ENCODE data around the gene TAOK3. TPM values are rescaled to one million over a fixed set of nuclear protein-coding genes. Genes with fewer than 3 reads are reported as not detected.

TAOK3 gene
- total and polyA plus RNA-seq, 12 donors: 8.4 to 29.8 (median 21.2) TPM

DNA sequence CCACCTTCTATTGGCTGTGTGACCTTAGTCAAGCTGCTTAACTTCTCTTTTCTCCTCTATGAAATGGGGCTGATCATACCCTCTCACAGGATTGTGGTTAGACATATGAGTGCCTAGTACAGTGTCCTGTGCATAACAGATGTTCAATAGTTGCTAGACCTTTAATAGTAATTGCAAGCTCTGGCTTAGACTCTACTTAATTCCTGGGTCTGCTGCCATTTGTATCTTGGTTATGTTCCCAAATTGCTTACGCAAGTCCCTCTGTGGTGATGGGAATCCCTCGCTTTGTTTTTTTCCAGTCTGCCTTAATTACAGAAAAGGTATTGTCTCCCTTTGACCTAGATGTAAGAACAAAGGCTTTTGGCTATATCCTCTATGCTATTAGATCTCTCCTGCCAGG lies 18.7 kb upstream of the TAOK3 start:
- TF ChIP-seq, protein P1, sequence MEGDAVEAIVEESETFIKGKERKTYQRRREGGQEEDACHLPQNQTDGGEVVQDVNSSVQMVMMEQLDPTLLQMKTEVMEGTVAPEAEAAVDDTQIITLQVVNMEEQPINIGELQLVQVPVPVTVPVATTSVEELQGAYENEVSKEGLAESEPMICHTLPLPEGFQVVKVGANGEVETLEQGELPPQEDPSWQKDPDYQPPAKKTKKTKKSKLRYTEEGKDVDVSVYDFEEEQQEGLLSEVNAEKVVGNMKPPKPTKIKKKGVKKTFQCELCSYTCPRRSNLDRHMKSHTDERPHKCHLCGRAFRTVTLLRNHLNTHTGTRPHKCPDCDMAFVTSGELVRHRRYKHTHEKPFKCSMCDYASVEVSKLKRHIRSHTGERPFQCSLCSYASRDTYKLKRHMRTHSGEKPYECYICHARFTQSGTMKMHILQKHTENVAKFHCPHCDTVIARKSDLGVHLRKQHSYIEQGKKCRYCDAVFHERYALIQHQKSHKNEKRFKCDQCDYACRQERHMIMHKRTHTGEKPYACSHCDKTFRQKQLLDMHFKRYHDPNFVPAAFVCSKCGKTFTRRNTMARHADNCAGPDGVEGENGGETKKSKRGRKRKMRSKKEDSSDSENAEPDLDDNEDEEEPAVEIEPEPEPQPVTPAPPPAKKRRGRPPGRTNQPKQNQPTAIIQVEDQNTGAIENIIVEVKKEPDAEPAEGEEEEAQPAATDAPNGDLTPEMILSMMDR (IDR thresholded peaks at IDR 0.05): no peak

GRCh38 chr12:118377884-118378470 lies 5.3 kb upstream of the TAOK3 start:
- Histone ChIP-seq H3K27me3 (no peaks in the 10 kb centered on the region), H3K4me3 (peak overlapping the region in 9 of 10 donors; percentile 85 to 100 (median 97)), H3K36me3 (peaks cover 0 to 46% (median 24%) of the 10 kb centered on the region in 9 donors), H3K27ac (peak overlapping the region in 6 of 10 donors; percentile 91 to 100 (median 98)), H3K4me1 (peaks cover 0 to 44% (median 39%) of the 10 kb centered on the region in 9 donors), H3K9me3 (no peaks in the 10 kb centered on the region)
- TF ChIP-seq, protein P1 (IDR thresholded peaks at IDR 0.05): peak in 8 of 9 donors; percentile 91 to 99 (median 96)
- peak; percentile 53 to 62 for DNase-seq
- 36% methylated on average over 8 of the region's 8 CpGs for WGBS, 2 donors
- ATAC-seq: no peak
- intact Hi-C loops (cut with DNase I): loop anchor here (2.0 to 10.0 kb wide), 10 partner anchors 73 to 503 kb away; partner anchors contain the start of gene WSB2 (in 1 of the 10)

More for the DNA sequence above, 18.7 kb upstream of the TAOK3 start:
- no peaks in the 10 kb centered on the region for H3K27me3 ChIP-seq
- 85 to 89% methylated on average over 2 of the region's 2 CpGs for WGBS, 2 donors
- H3K4me3 ChIP-seq: no peak overlapping the region
- no peak overlapping the region for H3K27ac ChIP-seq
- ATAC-seq: peak in 1 of 8 donors; percentile 58
- peaks cover 0 to 100% (median 55%) of the 10 kb centered on the region in 9 donors for H3K36me3 ChIP-seq
- no peak for DNase-seq
- H3K4me1 ChIP-seq: peaks cover 0 to 12% (median 0%) of the 10 kb centered on the region in 9 donors
- H3K9me3 ChIP-seq: no peaks in the 10 kb centered on the region
- intact Hi-C loops (cut with DNase I): no loop called here

- Histone ChIP-seq H3K27me3 (no peaks in the 10 kb centered on the region), H3K4me1 (peaks cover 0 to 44% (median 39%) of the 10 kb centered on the region in 9 donors), H3K4me3 (peak overlapping the region; percentile 85 to 100 (median 97)), H3K27ac (peak overlapping the region in 9 of 10 donors; percentile 91 to 100 (median 97)), H3K9me3 (no peaks in the 10 kb centered on the region), H3K36me3 (peaks cover 0 to 39% (median 24%) of the 10 kb centered on the region in 9 donors)
- intact Hi-C loops (cut with DNase I): loop anchor here (2.0 to 10.0 kb wide), 10 partner anchors 72 to 502 kb away; partner anchors contain the start of gene WSB2 (in 1 of the 10)
- TF ChIP-seq, protein P1 (IDR thresholded peaks at IDR 0.05): no peak
- no peak for ATAC-seq
- WGBS, 2 donors: 2 to 3% methylated on average over 22 of the region's 22 CpGs
- DNase-seq: peak in 1 of 2 donors; percentile 8
Measured at GRCh38 chr12:118377021-118377883, 4.5 kb upstream of the TAOK3 start.
